Ammon's horn (tissue), 1 donor: Measurements from ENCODE around the gene IFT122.

Experiments used
- DNase-seq: peaks from one replicate; pipeline ENCODE4 v3.0.0-alpha.2; 2016; ENCODE audit warnings: low spot score

IFT122 gene

GRCh38 chr3:129558772-129559564, 118.9 kb downstream of the IFT122 start:
- DNase-seq = no peak

GRCh38 chr3:129559565-129560079, 119.6 kb downstream of the IFT122 start:
- DNase-seq = no peak

GRCh38 chr3:129560269-129560787, 120.3 kb downstream of the IFT122 start:
- no peak for DNase-seq

DNA sequence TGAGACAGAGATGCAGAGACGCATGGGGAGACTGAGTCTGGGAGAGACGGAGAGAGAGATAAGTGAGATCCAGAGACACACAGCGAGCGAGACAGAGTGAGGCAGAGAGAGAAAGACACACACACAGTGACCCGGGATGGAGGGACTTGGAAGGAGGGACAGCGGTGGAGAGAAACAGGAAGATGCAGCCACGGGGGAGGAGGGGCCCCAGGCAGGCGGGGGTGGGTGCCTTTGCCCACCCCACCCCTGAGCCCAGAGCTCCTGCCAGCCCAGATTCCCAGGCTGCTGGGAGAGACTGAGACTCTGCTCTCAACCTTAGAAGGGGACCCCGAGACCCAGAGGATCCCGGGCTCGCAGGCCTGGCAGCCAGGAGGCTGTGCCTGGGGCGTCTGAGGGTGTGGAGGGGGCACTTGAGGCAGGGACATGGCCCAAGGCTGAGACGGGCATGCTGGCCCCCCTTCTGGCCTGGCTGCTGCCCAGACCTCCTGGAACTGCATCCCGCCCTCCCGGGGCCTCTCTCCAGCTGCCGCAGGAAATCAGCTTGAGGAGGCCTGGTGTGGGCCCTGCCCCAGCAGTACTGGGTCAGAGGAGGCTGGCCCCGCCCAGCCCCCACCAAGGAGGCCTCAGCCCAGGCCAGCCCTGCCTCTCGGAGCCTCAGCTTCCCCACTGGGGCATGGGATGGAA, 121.0 kb downstream of the IFT122 start:
- DNase-seq = no peak

DNA sequence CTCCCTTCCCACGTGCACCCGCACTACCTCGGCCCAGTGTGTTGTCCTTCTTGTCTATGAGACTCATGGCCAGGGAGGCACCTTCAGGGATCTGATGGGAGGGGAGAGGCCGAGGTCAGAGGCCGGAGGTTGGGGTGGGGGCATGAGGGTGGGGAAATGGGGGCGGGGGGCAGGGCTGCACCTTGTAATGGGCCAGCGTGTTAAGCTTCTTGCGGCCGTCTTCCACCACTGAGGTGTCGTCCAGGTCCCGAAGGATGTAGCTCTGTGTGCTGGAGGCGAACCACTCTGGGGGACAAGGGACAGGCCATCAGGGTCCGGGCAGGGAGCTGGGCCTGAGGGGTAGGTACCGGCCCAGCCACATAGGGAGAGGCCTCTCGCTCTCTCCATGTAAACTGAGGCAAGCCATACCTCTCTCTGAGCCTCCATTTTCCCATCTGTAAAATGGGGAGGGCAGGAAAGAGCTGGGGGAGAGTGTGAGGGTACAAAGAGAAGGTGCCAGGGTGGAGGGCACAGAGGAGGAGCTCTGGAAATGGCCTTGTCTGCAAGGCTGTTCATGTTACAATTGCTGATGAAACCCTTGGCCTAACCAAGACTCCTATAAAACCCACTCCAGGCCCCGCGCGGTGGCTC, 121.7 kb downstream of the IFT122 start:
- no peak for DNase-seq

DNA sequence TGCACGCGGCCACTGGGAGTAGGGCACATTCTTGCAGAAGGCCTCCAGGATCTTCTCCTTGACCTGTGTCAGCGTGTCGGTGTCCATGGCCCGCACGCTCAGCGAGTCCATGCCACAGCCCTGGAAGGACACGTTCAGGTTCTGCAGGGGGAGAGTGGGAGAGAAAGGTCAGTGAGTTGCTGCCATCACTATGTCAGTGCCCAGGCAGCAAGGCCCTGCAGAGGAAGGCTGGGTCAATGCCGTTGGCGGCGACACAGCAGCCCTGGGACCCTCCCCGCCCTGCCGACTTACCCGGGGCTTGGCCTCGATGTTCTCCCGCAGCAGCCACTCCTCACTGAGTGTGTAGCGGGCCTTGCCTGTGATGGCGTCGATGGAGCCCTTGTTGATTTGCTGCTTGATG, 122.8 kb downstream of the IFT122 start:
- no peak for DNase-seq

DNA sequence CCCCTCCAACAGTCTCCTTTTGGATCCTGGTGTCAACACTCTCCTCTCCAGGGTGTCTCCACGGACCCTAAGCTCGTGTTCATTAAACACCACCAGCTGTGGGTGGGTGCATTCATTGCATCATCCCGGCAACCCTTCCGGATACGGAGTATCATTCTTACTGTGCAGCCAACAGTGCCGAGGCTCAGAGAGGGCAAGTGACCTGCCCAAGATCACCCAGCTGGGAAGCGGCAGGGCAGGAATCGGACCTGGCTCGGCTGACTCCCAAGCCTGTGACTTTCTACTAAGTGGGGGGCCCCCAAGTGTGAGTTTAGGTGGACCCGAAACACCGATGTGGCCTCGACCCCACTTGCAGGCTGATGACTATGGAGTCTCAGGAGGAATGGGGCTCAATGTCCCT, 123.3 kb downstream of the IFT122 start:
- DNase-seq = no peak

DNA sequence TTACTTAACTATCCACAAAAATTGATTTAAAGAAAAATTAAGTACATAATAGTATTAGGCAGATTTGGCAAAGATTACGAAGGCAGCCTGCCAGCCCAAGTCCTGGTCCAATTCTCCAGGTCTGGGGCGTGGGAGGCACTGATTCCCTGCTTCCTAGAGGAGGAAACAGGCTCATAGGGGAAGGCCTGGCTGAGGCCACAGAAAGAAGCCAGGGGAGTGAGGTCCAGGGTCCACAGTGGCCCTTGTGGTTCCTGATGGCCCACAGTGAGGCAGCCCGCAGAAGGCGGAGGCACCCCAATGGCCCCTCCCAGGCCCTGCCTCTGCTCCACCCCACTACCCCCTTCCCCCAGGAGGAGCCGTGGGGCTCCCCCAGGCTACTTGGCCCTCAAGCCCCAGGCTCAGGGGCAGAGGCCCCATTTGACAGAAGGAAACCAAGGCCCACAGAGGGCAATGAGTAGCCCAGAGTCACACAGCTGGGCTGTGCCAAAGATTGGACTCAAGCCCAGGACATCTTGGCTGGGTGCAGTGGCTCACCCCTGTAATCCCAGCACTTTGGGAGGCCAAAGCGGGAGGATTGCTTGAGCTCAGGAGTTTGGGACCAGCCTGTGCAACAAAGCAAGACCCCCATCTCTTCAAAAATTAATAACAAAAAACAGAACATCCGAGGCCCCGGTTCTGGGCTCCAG, 124.0 kb downstream of the IFT122 start:
- DNase-seq = no peak

- DNase-seq = no peak
These were observed 125.1 kb downstream of the IFT122 start for GRCh38 chr3:129564981-129565644.

- DNase-seq = no peak
These were observed 125.9 kb downstream of the IFT122 start for GRCh38 chr3:129565902-129566301.

- no peak for DNase-seq
These were observed 127.2 kb downstream of the IFT122 start for GRCh38 chr3:129567176-129567705.

GRCh38 chr3:129567939-129568338, 127.9 kb downstream of the IFT122 start:
- no peak for DNase-seq

GRCh38 chr3:129569856-129570255, 129.8 kb downstream of the IFT122 start:
- no peak for DNase-seq
